HepG2 (cell line): ENCODE results near the gene GLI3. TPM values are rescaled to one million over a fixed set of nuclear protein-coding genes. Genes with fewer than 3 reads are reported as not detected.

ENCODE experiments used
- ATAC-seq: fragments of 200-7000 bp; cut with Tn5 transposase; 3 replicates; pipeline ENCODE4 v1.9.1; 2020; ENCODE audit warnings: mild to moderate bottlenecking, moderate library complexity
- BruUV-seq: library from RNA; stranded (reverse); fragments of 400-500 nt; replicated peaks from 2 replicates; lab custom pipeline; 2021; lab: Mats Ljungman, UMichigan
- CTCF ChIA-PET: fragments of 300-600 bp; formaldehyde crosslinking; extraction: SDS; loops from one replicate; lab custom pipeline; 2021; ENCODE audit warnings: low total read pairs, inconsistent platforms, low intra/inter-chr PET ratio; lab: Yijun Ruan, JAX
- POLR2A ChIA-PET: fragments of 350-600 bp; sonication (Branson Sonifier 250); formaldehyde crosslinking; loops from one replicate; lab custom pipeline; 2020; ENCODE audit warnings: antibody characterized with exemption, inconsistent platforms; lab: Yijun Ruan, JAX
- DNase-seq: peaks from one replicate; pipeline ENCODE4 v3.0.0-alpha.2; 2015; ENCODE audit warnings: low spot score
- FAIRE-seq: peaks from 3 replicates; lab custom pipeline; 2011; peaks lifted over from hg19 to GRCh38; lab: Jason Lieb, UNC
- H2AFZ ChIP-seq: one replicate; pipeline ENCODE4 v1.6.1; 2011; ENCODE audit warnings: low read length, inconsistent platforms
- H3K27ac ChIP-seq: fragments of 300-600 bp; 3 replicates; pipeline ENCODE4 v1.8.0; 2011; ENCODE audit warnings: mixed run types, mild to moderate bottlenecking, mixed read lengths, low read length, inconsistent platforms; ENCODE audit not compliant: insufficient read depth; ENCODE audit errors: extremely low read length
- H3K27me3 ChIP-seq, 2 experiments: fragments of 200-600 bp in 1 of 2; 2 replicates in 1 of 2; 3 replicates in 1 of 2; pipeline versions ENCODE4 v1.6.0 to v1.8.0; 2011; ENCODE audit warnings: low read length in 2 of 2, mild to moderate bottlenecking in 2 of 2, moderate library complexity in 2 of 2, inconsistent platforms in 1 of 2; ENCODE audit not compliant: insufficient read depth in 2 of 2, control insufficient read depth in 1 of 2
- H3K36me3 ChIP-seq, 2 experiments: fragments of 200-600 bp in 1 of 2; replicated peaks in 1 of 2; 2 replicates in 1 of 2; 3 replicates in 1 of 2; pipeline versions ENCODE4 v1.5.1 to v1.8.0; 2011; ENCODE audit warnings: low read length in 2 of 2, inconsistent platforms in 1 of 2; ENCODE audit not compliant: insufficient read depth in 2 of 2, control insufficient read depth in 1 of 2
- H3K4me1 ChIP-seq: 2 replicates; pipeline ENCODE4 v1.5.1; 2012; ENCODE audit warnings: low read length, inconsistent platforms; ENCODE audit not compliant: insufficient read depth
- H3K4me2 ChIP-seq: 2 replicates; pipeline ENCODE4 v1.6.0; 2011; ENCODE audit warnings: low read depth, low read length, inconsistent platforms
- H3K4me3 ChIP-seq, 3 experiments: fragments of 200-600 bp in 1 of 3; sonication (generic), shearing (Covaris generic) in 1 of 3; replicated peaks in 1 of 3; 2 replicates each; pipeline ENCODE4 v1.5.1; 2011 to 2016; ENCODE audit warnings: low read length in 3 of 3, inconsistent platforms in 2 of 3, low read depth in 2 of 3, mild to moderate bottlenecking in 2 of 3, control low read depth in 1 of 3, mixed read lengths in 1 of 3; ENCODE audit not compliant: insufficient read depth in 1 of 3
- H3K79me2 ChIP-seq: one replicate; pipeline ENCODE4 v1.6.1; 2011; ENCODE audit warnings: low read length, inconsistent platforms; ENCODE audit not compliant: insufficient read depth
- H3K9ac ChIP-seq: 2 replicates; pipeline ENCODE4 v1.6.0; 2011; ENCODE audit warnings: mild to moderate bottlenecking, low read depth, low read length, inconsistent platforms; ENCODE audit not compliant: insufficient read depth
- H3K9me3 ChIP-seq: 2 replicates; pipeline ENCODE4 v1.5.1; 2012; ENCODE audit warnings: mild to moderate bottlenecking, low read length
- H4K20me1 ChIP-seq: 2 replicates; pipeline ENCODE4 v1.6.0; 2011; ENCODE audit warnings: inconsistent platforms, mild to moderate bottlenecking, low read length, moderate library complexity; ENCODE audit not compliant: insufficient read depth
- ELF4 ChIP-seq: sonication (generic); formaldehyde crosslinking; IDR thresholded peaks from 2 replicates; pipeline ENCODE4 v1.5.0; 2020; ENCODE audit warnings: missing genetic modification reagents, mild to moderate bottlenecking, moderate library complexity, borderline replicate concordance
- FIP1L1 ChIP-seq: fragments of 200-400 bp; formaldehyde crosslinking; IDR thresholded peaks from 2 replicates; pipeline ENCODE4 v1.6.1; 2018; ENCODE audit warnings: low read depth, mild to moderate bottlenecking, low read length, moderate library complexity, borderline replicate concordance; ENCODE audit not compliant: insufficient read depth
- HMGXB4 ChIP-seq, 2 experiments: sonication (generic) in 1 of 2; formaldehyde crosslinking in 1 of 2; IDR thresholded peaks; 2 replicates each; pipeline versions ENCODE4 v1.4.0 to v1.6.1; 2018 to 2020; ENCODE audit warnings: missing genetic modification reagents in 2 of 2, borderline replicate concordance in 1 of 2, low read depth in 1 of 2, mild to moderate bottlenecking in 1 of 2, missing biosample characterization in 1 of 2
- KDM5A ChIP-seq: fragments of 200-600 bp; sonication (generic); IDR thresholded peaks from 2 replicates; pipeline ENCODE4 v1.7.0; 2018; ENCODE audit warnings: antibody characterized with exemption, mild to moderate bottlenecking, low read length, borderline replicate concordance
- NFKB2 ChIP-seq: sonication (generic); formaldehyde crosslinking; IDR thresholded peaks from 2 replicates; pipeline ENCODE4 v1.4.0; 2020; ENCODE audit warnings: missing genetic modification reagents, borderline replicate concordance
- TCF7L2 ChIP-seq: IDR thresholded peaks from 2 replicates; pipeline ENCODE4 v1.6.1; 2011; ENCODE audit warnings: mild to moderate bottlenecking, low read depth, low read length, moderate library complexity
- ZNF691 ChIP-seq: sonication (generic); formaldehyde crosslinking; IDR thresholded peaks from 2 replicates; pipeline ENCODE4 v1.4.0; 2020; ENCODE audit warnings: missing genetic modification reagents, low read depth, mild to moderate bottlenecking, borderline replicate concordance
- WGBS: methylation state at CpG from one replicate; pipeline ENCODE4 v1.1.6; 2017; ENCODE audit warnings: low lambda C conversion rate; 5-methylcytosine and 5-hydroxymethylcytosine counted together
- in situ Hi-C: cut with HindIII; loops from 2 replicates; pipeline ENCODE4 v1.10.0; 2017; ENCODE audit warnings: low pct_unique_long_range_greater_than_20kb; ENCODE audit not compliant: extremely low pct_ligation_motif_present
- intact Hi-C: fragments of 100-400 bp; cut with micrococcal nuclease; formaldehyde crosslinking; loops from one replicate; pipeline ENCODE4 v1.10.0; 2022; ENCODE audit not compliant: unreplicated experiment
- polyA plus RNA-seq, 8 experiments: library from polyadenylated mRNA; depleted of rRNA in 3 of 8; stranded (reverse) in 7 of 8; unstranded in 1 of 8; fragments of >200 nt; fragmentation: Illumina TruSeq in 4 of 8; extraction: Trizol in 4 of 8; gene quantifications; 2 replicates each; pipeline versions ENCODE4 v1.2.1 to v1.2.3, GENCODE V29; 2011 to 2016; ENCODE audit warnings: low read depth in 4 of 8, missing spikeins in 1 of 8, mixed read lengths in 1 of 8; ENCODE audit not compliant: insufficient read depth in 1 of 8
- total RNA-seq, 5 experiments: library from RNA; depleted of rRNA; stranded (reverse); fragments of >200 nt; fragmentation: Illumina TruSeq; extraction: Trizol; gene quantifications; 2 replicates each; pipeline ENCODE4 v1.2.3, GENCODE V29; 2016; ENCODE audit warnings: low read depth in 1 of 5
- TF ChIP-seq, protein P1 (sequence below): sonication (generic); formaldehyde crosslinking; IDR thresholded peaks from 2 replicates; pipeline ENCODE4 v1.8.0; 2022; ENCODE audit warnings: missing genetic modification reagents, mild to moderate bottlenecking, moderate library complexity, borderline replicate concordance

GLI3 gene
- total and polyA plus RNA-seq, 2 of the 13 experiments (the other 11 are each of a cell fraction or from before 2014, with no cell fraction given) = not detected

- intact Hi-C loops (no loop called here), in situ Hi-C loops (no loop called here)
- Histone ChIP-seq H3K27ac (no peak overlapping the region), H3K79me2 (no peaks in the 10 kb centered on the region), H3K4me3 (no peak overlapping the region), H4K20me1 (no peaks in the 10 kb centered on the region), H3K27me3 (no peaks in the 10 kb centered on the region), H3K9ac (no peak overlapping the region), H3K9me3 (no peaks in the 10 kb centered on the region), H2AFZ (no peak overlapping the region), H3K36me3 (no peaks in the 10 kb centered on the region), H3K4me1 (no peaks in the 10 kb centered on the region), H3K4me2 (no peak overlapping the region)
- DNase-seq (no peak), FAIRE-seq (no peak), ATAC-seq (no peak)
- BruUV-seq = no TSS peak
- WGBS = 0% methylated on average over 2 of the region's 3 CpGs
- ChIA-PET POLR2A (no interaction called here), CTCF (no interaction called here)
- TF ChIP-seq TCF7L2 (no peak), HMGXB4 (CRISPR knock-in tag; IDR thresholded peaks at IDR 0.05; ENCODE audit: borderline replicate concordance in 1 of 2, low read depth in 1 of 2) (no peak), NFKB2 (CRISPR knock-in tag) (no peak), ZNF691 (CRISPR knock-in tag) (no peak), KDM5A (no peak), FIP1L1 (no peak), ELF4 (CRISPR knock-in tag) (no peak)
- TF ChIP-seq, protein P1, sequence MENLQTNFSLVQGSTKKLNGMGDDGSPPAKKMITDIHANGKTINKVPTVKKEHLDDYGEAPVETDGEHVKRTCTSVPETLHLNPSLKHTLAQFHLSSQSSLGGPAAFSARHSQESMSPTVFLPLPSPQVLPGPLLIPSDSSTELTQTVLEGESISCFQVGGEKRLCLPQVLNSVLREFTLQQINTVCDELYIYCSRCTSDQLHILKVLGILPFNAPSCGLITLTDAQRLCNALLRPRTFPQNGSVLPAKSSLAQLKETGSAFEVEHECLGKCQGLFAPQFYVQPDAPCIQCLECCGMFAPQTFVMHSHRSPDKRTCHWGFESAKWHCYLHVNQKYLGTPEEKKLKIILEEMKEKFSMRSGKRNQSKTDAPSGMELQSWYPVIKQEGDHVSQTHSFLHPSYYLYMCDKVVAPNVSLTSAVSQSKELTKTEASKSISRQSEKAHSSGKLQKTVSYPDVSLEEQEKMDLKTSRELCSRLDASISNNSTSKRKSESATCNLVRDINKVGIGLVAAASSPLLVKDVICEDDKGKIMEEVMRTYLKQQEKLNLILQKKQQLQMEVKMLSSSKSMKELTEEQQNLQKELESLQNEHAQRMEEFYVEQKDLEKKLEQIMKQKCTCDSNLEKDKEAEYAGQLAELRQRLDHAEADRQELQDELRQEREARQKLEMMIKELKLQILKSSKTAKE = no peak
Measured at GRCh38 chr7:42272793-42273665, 36.0 kb upstream of the GLI3 start.
